HG02885 (cell line): ENCODE data around the gene SYTL2.
"Not testable (repeated sequence)": the region's sequence is repeated elsewhere in the genome, so short reads cannot be mapped to it uniquely, and the experiment has no call there.

Experiments used
- ATAC-seq: cut with Tn5 transposase; IDR thresholded peaks from one replicate; pipeline ENCODE4 v1.9.1; 2021; ENCODE audit warnings: mild to moderate bottlenecking; ENCODE audit not compliant: unreplicated experiment, poor library complexity

Gene SYTL2

GRCh38 chr11:85799142-85799541 lies 11.8 kb downstream of the SYTL2 start:
- no peak for ATAC-seq

GRCh38 chr11:85798361-85798760 lies 12.6 kb downstream of the SYTL2 start:
- ATAC-seq, result no peak

- ATAC-seq, result no peak
Measured at GRCh38 chr11:85795712-85796487, 15.0 kb downstream of the SYTL2 start.

- ATAC-seq, result no peak
Measured at GRCh38 chr11:85791409-85791990, 19.4 kb downstream of the SYTL2 start.

- no peak for ATAC-seq
Measured at GRCh38 chr11:85787809-85788760, 22.9 kb downstream of the SYTL2 start.

GRCh38 chr11:85787168-85787567 lies 23.8 kb downstream of the SYTL2 start:
- no peak for ATAC-seq

GRCh38 chr11:85784480-85785265 lies 26.3 kb downstream of the SYTL2 start:
- no peak for ATAC-seq

- no peak for ATAC-seq
Measured at GRCh38 chr11:85783758-85784157, 27.2 kb downstream of the SYTL2 start.

- ATAC-seq, result not testable (repeated sequence)
Measured at GRCh38 chr11:85780780-85781517, 30.0 kb downstream of the SYTL2 start.

- ATAC-seq, result no peak
Measured at GRCh38 chr11:85779956-85780640, 30.8 kb downstream of the SYTL2 start.

GRCh38 chr11:85777603-85777972 lies 33.4 kb downstream of the SYTL2 start:
- ATAC-seq, result not testable (repeated sequence)

- no peak for ATAC-seq
Measured at GRCh38 chr11:85776951-85777602, 33.9 kb downstream of the SYTL2 start.

- ATAC-seq, result no peak
Measured at GRCh38 chr11:85774256-85775101, 36.5 kb downstream of the SYTL2 start.

- no peak for ATAC-seq
Measured at GRCh38 chr11:85772695-85773094, 38.2 kb downstream of the SYTL2 start.

- ATAC-seq, result no peak
Measured at GRCh38 chr11:85771568-85771967, 39.4 kb downstream of the SYTL2 start.

- no peak for ATAC-seq
Measured at GRCh38 chr11:85769771-85770170, 41.2 kb downstream of the SYTL2 start.

- peak; percentile 52 for ATAC-seq
Measured at GRCh38 chr11:85768473-85769146, 42.3 kb downstream of the SYTL2 start.
